Smooth muscle cell (in vitro differentiated cells): ENCODE data around the gene GPX2. TPM values are rescaled to one million over a fixed set of nuclear protein-coding genes. Genes with fewer than 3 reads are reported as not detected.
A peak's percentile ranks its signal among the peaks of the same experiment; 100 is the strongest.

Experiments used
- DNase-seq: peaks from one replicate; lab custom pipeline; 2025; ENCODE audit not compliant: unreplicated experiment; lab: John Stamatoyannopoulos, UW
- H2AFZ ChIP-seq: fragments of 200-600 bp; sonication (generic); 2 replicates; pipeline ENCODE4 v1.6.0; 2016; ENCODE audit warnings: antibody characterized with exemption, low read depth, mild to moderate bottlenecking
- H3F3A ChIP-seq: fragments of 200-600 bp; sonication (generic); 2 replicates; pipeline ENCODE4 v1.6.0; 2017; ENCODE audit warnings: antibody characterized with exemption, low read depth
- H3K27ac ChIP-seq: fragments of 200-600 bp; sonication (generic); 2 replicates; pipeline ENCODE4 v1.5.1; 2016; ENCODE audit warnings: low read depth, mild to moderate bottlenecking
- H3K27me3 ChIP-seq: fragments of 200-600 bp; sonication (generic); 2 replicates; pipeline ENCODE4 v1.6.1; 2016; ENCODE audit warnings: low read depth, mild to moderate bottlenecking
- H3K36me3 ChIP-seq: fragments of 200-600 bp; sonication (generic); 2 replicates; pipeline ENCODE4 v1.5.1; 2016; ENCODE audit warnings: low read depth
- H3K4me1 ChIP-seq: fragments of 200-600 bp; sonication (generic); 2 replicates; pipeline ENCODE4 v1.5.1; 2016; ENCODE audit warnings: low read depth
- H3K4me2 ChIP-seq: fragments of 200-600 bp; sonication (generic); 2 replicates; pipeline ENCODE4 v1.6.0; 2016; ENCODE audit warnings: mild to moderate bottlenecking
- H3K4me3 ChIP-seq: fragments of 200-600 bp; sonication (generic); 2 replicates; pipeline ENCODE4 v1.5.1; 2016; ENCODE audit warnings: mild to moderate bottlenecking
- H3K79me2 ChIP-seq: fragments of 200-600 bp; sonication (generic); 2 replicates; pipeline ENCODE4 v1.6.0; 2016; ENCODE audit warnings: low read depth, mild to moderate bottlenecking
- H3K9ac ChIP-seq: fragments of 200-600 bp; sonication (generic); 2 replicates; pipeline ENCODE4 v1.6.0; 2016; ENCODE audit warnings: low read depth
- H3K9me3 ChIP-seq: fragments of 200-600 bp; sonication (generic); replicated peaks from 2 replicates; pipeline ENCODE4 v1.5.1; 2016; ENCODE audit warnings: low read depth
- H4K20me1 ChIP-seq: fragments of 200-600 bp; sonication (generic); 2 replicates; pipeline ENCODE4 v1.6.0; 2016; ENCODE audit warnings: low read depth
- WGBS: methylation state at CpG from one replicate; pipeline ENCODE4 v1.1.7; 2016; ENCODE audit warnings: low lambda C conversion rate; 5-methylcytosine and 5-hydroxymethylcytosine counted together
- polyA plus RNA-seq: library from polyadenylated mRNA; unstranded; fragments of >200 nt; fragmentation: Nextera tagmentation; extraction: Ambion mirVana; gene quantifications from 2 replicates; pipeline ENCODE4 v1.2.1, GENCODE V29; 2016
- total RNA-seq: library from RNA; depleted of rRNA; stranded (reverse); fragments of >200 nt; gene quantifications from 2 replicates; pipeline ENCODE4 v1.2.3, GENCODE V29; 2014
- TF ChIP-seq, protein P1 (sequence below): fragments of 200-600 bp; sonication (generic); IDR thresholded peaks from 2 replicates; pipeline ENCODE4 v1.5.1; 2017; ENCODE audit warnings: borderline replicate concordance, mild to moderate bottlenecking, antibody characterized with exemption; ENCODE audit not compliant: insufficient read depth, poor library complexity, severe bottlenecking

The GPX2 gene
- total and polyA plus RNA-seq, 2 experiments from 2014 or later, result 0.30 to 3.6 TPM

GRCh38 chr14:64910847-64911495 is 31.6 kb downstream of the GPX2 start:
- no peak overlapping the region for H3K4me3 ChIP-seq
- TF ChIP-seq, protein P1, sequence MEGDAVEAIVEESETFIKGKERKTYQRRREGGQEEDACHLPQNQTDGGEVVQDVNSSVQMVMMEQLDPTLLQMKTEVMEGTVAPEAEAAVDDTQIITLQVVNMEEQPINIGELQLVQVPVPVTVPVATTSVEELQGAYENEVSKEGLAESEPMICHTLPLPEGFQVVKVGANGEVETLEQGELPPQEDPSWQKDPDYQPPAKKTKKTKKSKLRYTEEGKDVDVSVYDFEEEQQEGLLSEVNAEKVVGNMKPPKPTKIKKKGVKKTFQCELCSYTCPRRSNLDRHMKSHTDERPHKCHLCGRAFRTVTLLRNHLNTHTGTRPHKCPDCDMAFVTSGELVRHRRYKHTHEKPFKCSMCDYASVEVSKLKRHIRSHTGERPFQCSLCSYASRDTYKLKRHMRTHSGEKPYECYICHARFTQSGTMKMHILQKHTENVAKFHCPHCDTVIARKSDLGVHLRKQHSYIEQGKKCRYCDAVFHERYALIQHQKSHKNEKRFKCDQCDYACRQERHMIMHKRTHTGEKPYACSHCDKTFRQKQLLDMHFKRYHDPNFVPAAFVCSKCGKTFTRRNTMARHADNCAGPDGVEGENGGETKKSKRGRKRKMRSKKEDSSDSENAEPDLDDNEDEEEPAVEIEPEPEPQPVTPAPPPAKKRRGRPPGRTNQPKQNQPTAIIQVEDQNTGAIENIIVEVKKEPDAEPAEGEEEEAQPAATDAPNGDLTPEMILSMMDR, result peak; percentile 66

GRCh38 chr14:64906022-64906421 is 36.5 kb downstream of the GPX2 start:
- Histone ChIP-seq H3K9me3 (no peaks in the 10 kb centered on the region), H3K79me2 (no peaks in the 10 kb centered on the region), H3K4me2 (no peak overlapping the region), H3K27ac (no peak overlapping the region), H4K20me1 (no peaks in the 10 kb centered on the region), H2AFZ (no peak overlapping the region), H3K36me3 (no peaks in the 10 kb centered on the region), H3K9ac (no peak overlapping the region), H3K4me3 (no peak overlapping the region), H3F3A (no peaks in the 10 kb centered on the region), H3K27me3 (no peaks in the 10 kb centered on the region), H3K4me1 (no peaks in the 10 kb centered on the region)
- DNase-seq, result no peak
- WGBS, result 81% methylated on average over 6 of the region's 6 CpGs
- TF ChIP-seq, protein P1, result no peak

More at GRCh38 chr14:64910847-64911495, 31.6 kb downstream of the GPX2 start:
- 5% methylated on average over 3 of the region's 3 CpGs for WGBS
- H3K27ac ChIP-seq, result no peak overlapping the region
- no peak overlapping the region for H3K9ac ChIP-seq
- peaks cover 4% of the 10 kb centered on the region for H3F3A ChIP-seq
- H2AFZ ChIP-seq, result no peak overlapping the region
- no peak for DNase-seq
- H4K20me1 ChIP-seq, result no peaks in the 10 kb centered on the region
- H3K79me2 ChIP-seq, result peaks cover 14% of the 10 kb centered on the region
- no peak overlapping the region for H3K4me2 ChIP-seq
- no peaks in the 10 kb centered on the region for H3K36me3 ChIP-seq
- peaks cover 6% of the 10 kb centered on the region for H3K4me1 ChIP-seq
- no peaks in the 10 kb centered on the region for H3K9me3 ChIP-seq
- no peaks in the 10 kb centered on the region for H3K27me3 ChIP-seq

DNA sequence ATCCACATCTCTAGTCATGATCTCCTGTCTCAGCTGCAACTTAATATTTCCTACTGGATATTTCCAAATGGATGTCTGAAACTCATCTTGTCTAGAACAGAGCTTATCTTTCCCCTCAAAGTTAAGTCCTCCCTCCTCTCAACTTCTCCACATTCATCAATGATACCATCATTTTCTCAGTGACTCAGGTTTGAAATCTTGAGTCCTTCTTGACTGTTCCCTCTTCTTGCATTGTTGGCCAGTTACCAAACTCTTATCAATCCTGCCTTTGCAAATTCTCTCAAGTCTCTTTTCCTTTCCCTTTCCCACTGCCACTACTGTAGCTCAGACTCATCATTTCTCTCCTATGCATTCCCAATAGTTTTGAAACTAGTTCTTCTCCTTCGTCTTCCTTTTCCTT is 42.6 kb downstream of the GPX2 start:
- Histone ChIP-seq H3K27ac (no peak overlapping the region), H3K9ac (no peak overlapping the region), H3K4me3 (no peak overlapping the region), H2AFZ (no peak overlapping the region), H3F3A (no peaks in the 10 kb centered on the region), H3K4me1 (no peaks in the 10 kb centered on the region), H3K4me2 (no peak overlapping the region), H4K20me1 (no peaks in the 10 kb centered on the region), H3K9me3 (no peaks in the 10 kb centered on the region), H3K79me2 (no peaks in the 10 kb centered on the region), H3K27me3 (no peaks in the 10 kb centered on the region), H3K36me3 (no peaks in the 10 kb centered on the region)
- TF ChIP-seq, protein P1, result no peak
- DNase-seq, result no peak
- WGBS, result 76% methylated on average over 1 of the region's 1 CpG

DNA sequence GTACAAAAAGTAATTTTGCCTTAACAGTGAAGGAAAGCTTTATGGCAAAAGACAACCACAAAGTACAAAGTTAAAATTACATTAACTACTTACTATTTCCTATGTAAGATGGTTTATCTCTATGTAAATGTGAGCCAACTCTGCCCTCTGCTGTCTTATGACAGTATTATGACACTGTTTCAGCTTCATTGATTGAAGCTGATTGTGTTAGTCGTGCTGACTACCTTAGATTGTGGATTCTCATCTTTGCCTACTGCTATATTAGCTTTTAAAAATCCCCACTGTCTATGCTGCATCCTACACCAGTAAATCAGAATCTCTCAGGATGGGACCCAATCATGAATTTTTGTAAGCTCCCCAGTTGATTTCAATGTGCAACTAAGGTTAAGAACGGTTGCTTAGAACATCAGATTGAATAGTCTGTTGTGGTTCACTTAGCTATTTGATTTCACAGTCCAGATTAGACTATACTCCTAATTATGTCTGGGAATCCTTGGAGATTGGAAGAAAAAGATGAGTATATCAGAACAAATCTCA is 50.6 kb downstream of the GPX2 start:
- H3K9me3 ChIP-seq, result no peaks in the 10 kb centered on the region
- no peaks in the 10 kb centered on the region for H3K36me3 ChIP-seq
- no peaks in the 10 kb centered on the region for H3K79me2 ChIP-seq
- no peaks in the 10 kb centered on the region for H4K20me1 ChIP-seq
- H3K27me3 ChIP-seq, result peaks cover 12% of the 10 kb centered on the region
- DNase-seq, result no peak
- no peak overlapping the region for H2AFZ ChIP-seq
- H3K4me3 ChIP-seq, result no peak overlapping the region
- no peaks in the 10 kb centered on the region for H3F3A ChIP-seq
- no peaks in the 10 kb centered on the region for H3K4me1 ChIP-seq
- no peak overlapping the region for H3K9ac ChIP-seq
- 61% methylated on average over 2 of the region's 2 CpGs for WGBS
- TF ChIP-seq, protein P1, result peak; percentile 68
- no peak overlapping the region for H3K4me2 ChIP-seq
- no peak overlapping the region for H3K27ac ChIP-seq
